HS-5 (cell line): ENCODE data around the gene GARIN1A.
"Not testable (repeated sequence)": the region's sequence is repeated elsewhere in the genome, so short reads cannot be mapped to it uniquely, and the experiment has no call there.

Experiments
- DNase-seq: peaks from one replicate; pipeline ENCODE4 v3.0.0-alpha.2; 2012; ENCODE audit warnings: low read depth

GARIN1A gene

DNA sequence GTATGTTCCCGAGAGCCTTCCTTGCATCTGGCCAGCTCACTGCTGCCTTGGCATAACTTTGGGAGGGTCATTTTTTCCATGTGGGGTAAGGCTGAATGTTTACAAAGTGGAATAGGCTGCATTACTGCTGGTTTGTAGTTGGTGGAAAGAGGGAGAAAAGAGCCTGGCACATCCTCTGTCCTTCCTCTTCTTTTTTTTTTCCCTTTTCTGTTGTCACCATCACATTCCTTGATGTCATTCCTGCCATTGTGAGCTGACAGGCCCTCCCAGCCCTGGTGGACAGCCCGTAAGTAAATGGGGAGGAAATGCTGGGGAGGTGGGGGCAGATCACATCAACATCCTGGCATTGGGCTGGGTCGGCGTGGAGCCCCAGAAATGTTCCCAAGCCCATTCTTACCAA lies at the start of gene GARIN1A:
Gene GARIN1A, plus strand, starts transcription at position 301 of the 400 bp plus-strand sequence. CDS start 106 bp downstream, outside the sequence.
- no peak for DNase-seq

DNA sequence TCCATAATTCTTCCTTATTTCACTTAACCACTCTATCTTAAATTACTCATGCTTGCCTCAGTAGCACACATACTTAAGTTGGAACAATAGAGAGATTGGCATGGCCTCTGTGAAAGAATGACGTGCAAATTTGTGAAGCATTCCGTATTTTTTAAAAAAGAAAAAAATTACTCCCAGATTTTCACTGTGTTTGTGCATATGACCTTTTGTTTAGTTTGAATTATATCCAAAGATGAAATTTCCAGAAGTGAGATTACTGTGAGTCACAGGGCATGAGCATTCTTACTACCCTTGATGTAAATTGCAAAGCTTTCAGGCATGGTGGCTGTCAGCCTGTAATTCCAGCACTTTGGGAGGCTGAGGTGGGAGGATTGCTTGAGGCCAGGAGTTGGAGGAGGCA lies 45.0 kb upstream of the GARIN1A start:
- not testable (repeated sequence) for DNase-seq

DNA sequence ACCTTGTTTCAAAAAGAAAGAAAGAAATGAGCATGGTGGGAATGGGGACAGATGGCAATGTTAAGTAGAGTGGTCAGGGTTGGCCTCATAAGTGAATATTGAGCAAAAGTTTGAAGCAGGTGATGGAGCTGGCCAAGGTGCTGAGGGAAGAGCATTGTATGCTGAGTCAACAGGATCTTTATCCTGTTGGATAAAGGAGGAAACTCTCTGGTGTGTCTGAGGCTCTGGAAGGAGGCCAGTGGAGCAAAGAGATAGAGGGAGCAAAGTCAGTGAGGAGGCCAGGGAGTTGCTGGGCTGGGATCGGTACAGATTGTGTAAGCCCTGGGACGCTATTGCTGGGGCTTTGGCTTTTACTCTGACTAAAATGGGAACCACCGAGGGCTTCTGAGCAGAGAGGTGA lies 38.2 kb upstream of the GARIN1A start:
- DNase-seq = not testable (repeated sequence)

DNA sequence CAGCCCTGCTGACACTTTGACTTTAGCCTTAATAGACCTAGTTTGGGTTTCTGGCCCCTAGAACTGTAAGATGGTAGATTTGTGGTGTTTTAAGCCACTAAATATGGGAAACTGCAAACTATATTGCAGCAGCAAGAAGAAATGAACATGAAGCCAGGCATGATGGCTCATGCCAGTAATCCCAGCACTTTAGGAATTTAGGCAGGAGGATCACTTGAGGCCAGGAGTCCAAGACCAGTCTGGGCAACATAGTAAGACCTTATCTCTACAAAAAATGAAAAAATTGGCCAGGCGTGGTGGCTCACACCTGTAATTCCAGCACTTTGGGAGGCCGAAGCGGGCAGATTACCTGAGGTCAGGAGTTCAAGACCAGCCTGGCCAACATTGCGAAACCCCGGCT lies 26.9 kb upstream of the GARIN1A start:
- not testable (repeated sequence) for DNase-seq

DNA sequence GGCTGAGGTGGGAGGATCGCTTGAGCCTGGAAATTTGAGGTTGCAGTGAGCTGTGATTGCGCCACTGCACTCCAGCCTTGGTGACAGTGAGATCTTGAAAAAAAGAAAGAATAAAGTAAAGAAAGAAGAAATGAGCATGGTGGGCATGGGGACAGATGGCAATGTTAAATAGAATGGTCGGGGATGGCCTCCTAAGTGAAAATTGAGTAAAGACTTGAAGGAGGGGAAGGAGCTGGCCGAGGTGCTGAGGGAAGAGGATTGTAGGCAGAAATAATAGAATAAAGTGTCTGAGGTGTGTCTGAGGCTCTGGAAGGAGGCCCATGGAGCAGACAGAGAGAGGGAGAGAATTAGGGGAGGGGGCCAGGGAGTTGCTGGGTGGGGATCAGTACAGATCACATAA lies 26.2 kb upstream of the GARIN1A start:
- not testable (repeated sequence) for DNase-seq

DNA sequence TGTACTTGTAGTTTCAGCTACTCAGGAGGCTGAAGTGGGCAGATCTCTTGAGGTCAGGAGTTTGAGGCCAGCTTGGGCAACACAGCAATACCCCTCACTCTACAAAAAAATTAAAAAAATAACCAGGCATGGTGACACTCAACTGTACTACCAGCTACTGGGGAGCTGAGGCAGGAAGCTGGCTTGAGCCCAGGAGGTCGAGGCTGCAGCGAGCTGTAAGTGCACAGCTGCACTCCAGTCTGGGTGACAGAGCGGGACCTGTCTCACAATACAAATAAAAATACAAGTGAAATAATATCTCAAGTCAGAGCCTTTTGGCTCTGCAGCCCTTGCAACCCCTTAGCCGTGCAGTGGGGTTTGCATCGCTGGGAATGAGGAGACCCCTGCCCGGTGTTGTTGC lies 25.2 kb upstream of the GARIN1A start:
- not testable (repeated sequence) for DNase-seq

DNA sequence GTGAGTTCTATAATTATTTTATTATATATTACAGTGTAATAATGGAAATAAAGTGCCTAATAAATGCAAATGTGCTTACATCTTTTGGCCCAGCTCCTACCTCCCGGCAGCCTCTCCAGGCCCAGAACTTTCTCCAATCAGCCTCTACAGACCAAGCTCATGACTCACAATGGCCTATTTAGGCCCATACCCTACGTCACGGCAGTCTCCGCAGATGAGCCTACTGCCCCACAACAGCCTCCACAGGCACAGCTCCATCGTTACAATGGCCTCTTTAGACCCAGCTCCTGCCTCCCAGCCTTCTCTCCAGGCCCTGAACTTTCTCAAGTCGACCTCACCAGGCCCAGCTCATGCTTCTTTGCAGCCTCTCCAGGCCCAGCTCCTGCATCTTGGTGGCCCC lies 21.0 kb upstream of the GARIN1A start:
- not testable (repeated sequence) for DNase-seq

DNA sequence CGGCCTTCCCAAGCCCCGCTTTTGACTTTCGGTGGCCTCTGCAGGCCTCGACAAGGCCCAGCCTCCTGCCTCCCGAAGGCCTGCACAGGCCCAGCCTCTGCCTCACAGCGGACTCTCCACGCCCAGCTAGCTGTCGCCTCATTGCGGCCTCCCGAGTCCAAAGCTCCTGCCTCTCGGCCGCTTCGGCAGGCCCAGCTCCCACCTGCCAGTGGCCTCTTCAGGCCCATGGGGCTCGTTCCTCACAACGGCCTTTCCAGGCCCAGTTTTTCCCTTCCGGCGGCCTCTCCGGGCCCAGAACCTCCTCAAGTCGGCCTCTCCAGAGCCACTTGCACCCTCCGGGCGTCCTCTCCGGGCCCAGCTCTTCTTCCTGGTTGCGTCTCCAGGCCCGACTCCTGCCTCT lies 19.5 kb upstream of the GARIN1A start:
- DNase-seq = not testable (repeated sequence)

DNA sequence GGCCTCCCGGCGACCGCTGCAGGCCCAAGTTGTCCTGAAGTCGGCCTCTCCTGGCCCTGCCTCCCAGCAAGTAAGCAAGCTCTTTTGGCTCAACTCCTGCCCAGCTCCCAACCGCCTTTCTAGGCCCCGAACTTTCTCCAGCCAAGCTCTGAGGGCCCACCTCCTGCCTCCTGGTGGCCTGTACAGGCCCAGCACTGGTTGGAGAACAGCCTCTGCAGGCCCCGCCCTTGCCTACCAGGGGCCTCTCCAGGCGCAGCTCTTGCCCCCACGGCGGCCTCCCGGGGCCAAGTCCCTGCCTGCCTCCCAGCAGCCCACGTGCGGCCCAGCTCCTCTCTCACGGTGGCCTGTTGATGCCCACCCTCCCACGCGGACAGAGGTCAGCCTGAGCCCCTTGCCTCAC lies 18.9 kb upstream of the GARIN1A start:
- not testable (repeated sequence) for DNase-seq

DNA sequence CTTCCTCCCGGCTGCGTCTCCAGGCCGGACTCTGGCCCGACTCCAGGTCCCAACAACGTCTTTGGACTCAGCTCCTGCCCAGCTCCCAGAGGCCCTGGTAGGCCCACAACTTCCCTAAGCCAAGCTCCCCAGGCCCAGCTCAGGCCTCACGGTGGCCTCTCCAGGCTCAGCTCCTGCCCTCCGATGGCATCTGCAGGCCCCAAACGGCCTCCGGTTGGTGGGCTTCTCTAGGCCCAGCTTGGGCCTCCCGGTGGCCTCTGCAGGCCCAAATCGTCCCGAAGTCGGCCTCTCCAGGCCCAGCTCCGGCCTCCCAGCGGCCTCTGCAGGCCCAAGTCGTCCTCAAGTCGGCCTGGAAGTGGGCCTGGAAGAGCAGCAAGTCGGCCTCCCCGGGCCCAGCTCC lies 18.0 kb upstream of the GARIN1A start:
- not testable (repeated sequence) for DNase-seq

DNA sequence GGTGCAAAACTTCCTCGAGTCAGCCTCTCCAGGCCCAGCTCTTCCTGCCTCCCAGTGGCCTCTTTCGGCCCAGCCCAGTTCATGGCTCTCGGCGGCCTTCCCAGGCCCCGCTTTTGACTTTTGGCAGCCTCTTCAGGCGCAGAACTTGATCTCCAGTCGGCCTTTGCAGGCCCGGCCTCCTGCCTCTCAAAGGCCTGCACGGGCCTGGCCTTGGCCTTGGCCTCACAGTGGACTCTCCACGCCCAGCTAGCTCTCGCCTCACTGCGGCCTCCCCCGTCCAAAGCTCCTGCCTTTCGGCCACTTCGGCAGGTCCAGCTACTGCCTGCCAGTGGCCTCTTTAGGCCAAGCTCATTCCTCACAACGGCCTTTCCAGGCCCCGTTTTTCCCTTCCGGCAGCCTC lies 17.6 kb upstream of the GARIN1A start:
- DNase-seq = not testable (repeated sequence)

DNA sequence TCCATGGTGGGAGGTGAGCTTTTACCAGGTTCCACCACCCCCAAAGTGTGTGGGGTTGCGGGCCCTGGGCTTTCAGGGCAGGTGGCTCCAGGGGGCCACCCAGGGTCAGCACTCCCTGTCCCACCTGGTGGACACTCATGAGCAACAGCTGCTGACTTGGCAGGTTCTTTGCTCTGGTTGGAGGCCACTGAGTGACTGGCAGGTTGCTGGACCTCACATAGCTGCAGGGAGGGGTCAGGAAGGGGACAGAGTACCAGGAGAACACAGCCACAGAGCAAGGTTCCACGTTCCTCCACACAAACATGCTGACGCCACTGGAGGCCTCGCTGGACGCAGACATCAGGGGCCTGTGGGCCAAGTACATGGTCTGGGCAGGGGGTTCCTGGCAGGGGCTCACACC lies 13.7 kb upstream of the GARIN1A start:
- DNase-seq = not testable (repeated sequence)

DNA sequence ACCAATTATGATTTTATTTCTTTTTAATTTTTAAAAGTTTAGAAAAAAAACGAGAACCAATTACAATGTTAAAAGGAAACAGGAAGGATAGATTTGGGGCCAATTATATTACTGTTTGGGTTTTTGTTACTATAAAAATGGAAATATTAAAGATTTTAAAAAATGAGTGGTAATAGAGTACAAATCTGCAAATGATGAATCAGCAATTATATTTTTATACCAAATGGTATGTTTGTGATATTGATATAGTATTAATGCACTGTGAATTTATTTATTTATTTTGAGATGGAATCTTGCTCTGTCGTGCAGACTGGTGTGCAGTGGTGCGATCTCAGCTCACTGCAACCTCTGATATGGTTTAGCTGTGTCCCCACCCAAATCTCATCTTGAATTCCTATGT lies 11.5 kb upstream of the GARIN1A start:
- DNase-seq = no peak

DNA sequence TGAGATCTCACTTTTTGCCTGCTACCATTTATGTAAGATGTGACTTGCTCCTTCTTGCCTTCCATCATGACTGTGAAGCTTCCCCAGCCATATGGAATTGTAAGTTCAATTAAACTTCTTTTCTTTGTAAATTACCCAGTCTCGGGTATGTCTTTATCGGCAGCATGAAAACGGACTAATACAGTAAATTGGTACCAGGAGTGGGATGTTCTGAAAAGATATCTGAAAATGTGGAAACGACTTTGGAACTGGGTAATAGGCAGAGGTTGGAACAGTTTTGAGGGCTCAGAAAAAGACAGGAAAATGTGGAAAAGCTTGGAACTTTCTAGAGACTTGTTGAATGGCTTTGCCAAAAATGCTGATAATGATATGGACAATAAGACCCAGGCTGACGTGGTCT lies 10.6 kb upstream of the GARIN1A start:
- no peak for DNase-seq

DNA sequence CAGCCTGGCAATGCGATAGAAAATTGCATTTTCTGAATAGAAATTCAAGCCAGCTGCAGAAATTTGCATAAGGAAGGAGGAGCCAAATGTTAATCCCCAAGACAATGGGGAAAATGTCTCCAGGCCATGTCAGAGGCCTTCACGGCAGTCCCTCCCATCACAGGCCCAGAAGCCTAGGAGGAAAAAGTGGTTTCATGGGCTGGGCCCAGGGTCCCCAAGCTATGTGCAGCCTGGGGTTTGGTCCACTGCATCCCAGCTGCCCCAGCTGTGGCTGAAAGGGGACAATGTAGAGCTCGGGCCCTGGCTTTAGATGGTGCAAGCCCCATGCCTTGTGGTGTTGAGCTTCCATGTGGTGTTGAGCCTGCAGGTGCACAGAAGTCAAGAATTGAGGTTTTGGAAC lies 10.0 kb upstream of the GARIN1A start:
- no peak for DNase-seq

DNA sequence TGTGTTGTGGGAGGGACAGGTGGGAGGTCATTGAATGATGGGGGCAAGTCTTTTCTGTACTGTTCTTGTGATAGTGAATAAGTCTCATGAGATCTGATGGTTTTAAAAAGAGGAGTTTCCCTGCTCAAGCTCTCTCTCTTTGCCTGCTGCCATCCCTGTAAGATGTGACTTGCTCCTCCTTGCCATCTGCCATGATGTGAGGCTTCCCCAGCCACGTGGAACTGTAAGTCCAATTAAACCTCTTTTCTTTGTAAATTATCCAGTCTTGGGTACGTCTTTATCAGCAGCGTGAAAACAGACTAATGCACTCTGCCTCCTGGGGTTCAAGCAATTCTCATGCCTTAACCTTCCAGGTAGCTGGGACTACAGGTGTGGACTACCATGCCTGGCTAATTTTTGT lies 8.9 kb upstream of the GARIN1A start:
- DNase-seq = not testable (repeated sequence)

DNA sequence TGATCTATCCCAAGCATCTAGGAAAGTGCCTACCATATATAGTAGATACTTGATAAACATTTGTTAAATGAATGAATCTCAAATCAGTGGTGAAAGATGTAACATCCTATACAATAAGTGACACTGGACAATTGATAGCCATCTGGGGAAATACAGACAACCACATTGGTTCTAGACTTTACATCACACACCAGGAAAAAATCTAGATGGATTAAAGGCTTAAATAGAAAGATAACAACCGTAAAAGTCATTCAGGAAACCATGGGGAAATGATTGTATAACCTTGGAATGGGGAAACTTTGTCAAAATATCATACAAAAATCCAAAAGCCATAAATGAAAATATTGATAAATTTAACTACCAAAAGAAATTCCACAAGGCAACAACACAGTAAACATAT lies 7.0 kb upstream of the GARIN1A start:
- no peak for DNase-seq

DNA sequence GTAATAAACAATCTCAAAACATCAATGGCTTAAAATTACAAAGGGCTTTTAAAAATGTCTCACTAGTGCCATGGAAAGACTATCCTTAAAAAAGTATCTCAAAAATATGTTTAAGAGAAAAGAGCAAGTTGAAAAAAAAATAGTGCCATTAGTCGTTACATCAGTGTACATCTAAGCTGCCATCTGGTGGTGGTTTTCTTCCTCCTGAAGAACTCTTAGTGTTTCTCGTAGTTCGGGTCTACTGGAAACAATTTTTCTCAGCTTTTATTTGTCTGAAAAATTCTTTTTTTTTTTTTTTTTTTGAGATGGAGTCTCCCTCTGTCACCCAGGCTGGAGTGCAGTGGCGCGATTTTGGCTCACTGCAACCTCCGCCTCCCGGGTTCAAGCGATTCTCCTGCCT lies 5.9 kb upstream of the GARIN1A start:
- DNase-seq = no peak

DNA sequence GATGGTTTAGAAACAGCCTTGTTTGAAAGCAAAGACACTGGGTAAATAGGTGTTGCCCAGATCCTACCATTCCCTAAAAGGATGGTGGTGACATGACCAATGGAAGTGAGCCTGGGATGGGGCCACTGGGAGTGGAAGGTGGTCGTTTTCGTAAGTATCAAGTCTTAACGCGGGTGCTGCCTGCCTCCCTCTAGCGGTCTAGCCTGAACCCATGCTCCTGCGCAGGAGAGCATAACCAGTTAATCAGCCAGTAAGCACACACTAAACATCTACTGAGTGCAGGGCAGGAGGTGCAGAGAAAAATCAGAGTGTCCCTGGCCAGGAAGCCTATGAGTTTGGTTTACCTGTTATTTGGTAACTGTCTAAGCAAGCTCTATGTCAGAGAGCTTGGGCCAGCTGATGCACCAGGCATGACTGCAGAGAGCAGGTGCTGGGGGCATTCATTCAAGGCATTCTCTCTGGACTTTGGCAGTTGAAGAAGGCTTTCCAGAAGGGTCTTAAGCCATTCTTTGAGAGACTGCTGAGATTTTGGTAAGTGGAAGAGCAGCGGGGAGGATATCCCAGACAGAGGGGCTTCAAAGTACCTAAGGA lies 930 bp downstream of the GARIN1A start:
- no peak for DNase-seq

DNA sequence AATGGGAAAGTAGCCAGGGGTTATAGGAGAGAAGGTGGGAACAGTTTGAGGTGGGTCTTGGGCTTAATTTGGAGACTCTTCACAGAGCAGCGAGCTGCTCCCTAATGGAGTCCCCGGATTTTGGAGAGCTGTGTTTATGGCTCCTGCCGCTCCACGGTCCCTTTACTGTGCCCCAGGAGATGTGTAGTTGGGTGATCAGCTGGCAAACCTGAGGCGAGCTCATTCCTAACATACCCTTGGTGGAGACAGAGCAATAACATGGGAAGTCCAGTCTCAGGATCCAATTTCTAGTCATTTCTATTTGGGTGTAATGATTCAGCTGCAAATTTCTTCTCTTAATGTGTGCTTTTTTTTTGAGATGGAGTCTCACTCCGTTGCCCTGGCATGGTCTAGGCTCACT lies 1.5 kb downstream of the GARIN1A start:
- DNase-seq = no peak

DNA sequence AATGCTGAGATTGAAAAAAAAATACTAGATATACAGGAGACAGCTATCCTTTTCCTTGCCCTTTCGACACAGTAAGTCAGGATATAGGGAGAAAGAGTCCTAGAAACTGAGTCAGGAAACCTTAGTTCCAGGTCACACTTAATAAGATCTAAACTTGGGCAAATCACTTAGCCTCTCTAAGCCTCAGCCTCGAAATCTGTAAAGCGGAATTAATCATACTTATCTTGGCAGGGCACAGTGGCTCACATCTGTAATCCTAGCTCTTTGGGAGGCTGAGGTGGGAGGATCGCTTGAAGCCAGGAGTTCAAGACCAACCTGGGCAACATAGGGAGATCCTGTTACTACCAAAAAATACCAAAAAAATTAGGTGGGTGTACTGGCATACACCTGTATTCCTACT lies 4.6 kb downstream of the GARIN1A start:
- no peak for DNase-seq

DNA sequence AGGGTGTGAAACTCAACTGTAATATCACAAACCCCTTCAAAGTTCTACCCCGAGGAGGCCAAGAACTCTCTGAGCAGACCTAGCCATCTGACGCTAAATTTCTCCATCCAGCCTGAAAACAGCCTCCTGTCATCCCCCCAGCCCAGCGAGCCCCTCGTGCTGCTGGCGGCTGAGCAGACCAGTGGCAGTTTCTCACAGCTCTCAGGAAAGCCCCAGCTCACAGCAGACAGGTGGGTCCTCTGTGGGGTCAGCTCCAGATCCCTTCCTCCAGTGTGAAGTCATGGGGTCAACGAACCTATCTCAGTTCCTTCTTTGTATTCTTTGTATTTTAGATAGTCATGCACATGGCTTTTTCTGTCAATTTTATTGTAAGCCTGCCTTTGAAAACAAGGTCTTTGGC lies 7.8 kb downstream of the GARIN1A start:
- no peak for DNase-seq

DNA sequence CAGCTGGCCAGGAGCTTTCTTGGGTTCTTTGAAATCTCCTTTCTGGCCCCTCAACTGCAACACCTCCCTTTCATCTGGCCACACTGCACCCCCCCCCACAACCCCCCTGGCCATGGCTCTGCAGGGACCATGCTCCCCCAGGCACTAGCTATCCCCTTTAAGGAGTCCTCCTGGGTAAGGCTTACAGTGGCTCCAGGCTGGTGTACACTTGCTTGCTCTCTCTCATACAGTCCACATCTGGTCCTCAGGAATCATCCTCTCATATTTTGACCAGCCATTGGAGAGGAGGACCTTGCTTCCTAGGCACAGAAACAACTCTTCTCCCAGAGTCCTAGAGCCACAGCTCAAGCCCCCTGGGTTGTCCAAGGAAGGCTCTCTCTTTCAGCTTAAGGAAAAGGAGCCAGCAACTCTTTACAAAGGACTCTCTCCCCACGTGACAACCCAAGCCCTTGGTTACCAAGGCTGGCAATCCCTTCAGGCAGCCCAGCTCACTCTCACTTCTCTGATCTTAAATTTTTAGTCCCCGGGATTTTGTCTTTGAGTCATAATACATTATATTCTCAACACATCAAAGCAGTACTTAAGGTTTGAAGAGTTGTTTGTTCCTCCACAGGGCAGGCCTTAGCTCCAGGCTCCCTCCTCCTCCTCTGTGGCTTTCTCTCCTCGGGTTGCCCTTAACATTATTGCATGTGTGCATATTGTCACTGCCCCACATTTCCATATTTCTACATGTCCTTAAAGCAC lies 9.9 kb downstream of the GARIN1A start:
- no peak for DNase-seq

DNA sequence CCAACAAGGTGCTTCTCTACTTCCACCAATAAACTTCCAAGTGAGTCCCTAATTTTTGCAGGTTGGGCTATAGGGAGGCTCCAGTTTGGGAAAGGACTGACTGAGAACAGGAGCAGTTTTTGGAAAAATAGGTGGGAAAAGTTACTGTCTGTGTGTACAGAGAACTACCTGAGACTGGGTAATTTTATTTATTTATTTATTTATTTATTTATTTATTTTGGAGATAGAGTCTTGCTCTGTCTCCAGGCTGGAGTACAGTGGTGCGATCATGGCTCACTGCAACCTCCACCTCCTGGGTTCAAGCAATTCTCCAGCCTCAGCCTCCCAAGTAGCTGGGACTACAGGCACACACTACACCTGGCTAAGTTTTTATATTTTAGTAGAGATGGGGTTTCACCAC lies 11.2 kb downstream of the GARIN1A start:
- not testable (repeated sequence) for DNase-seq
